Epithelial cell of prostate (primary cell): ENCODE data around the gene CCDC40.

Experiments used
- DNase-seq: peaks from one replicate; pipeline ENCODE4 v3.0.0-alpha.2; 2011; ENCODE audit warnings: low read depth, low spot score
- H3K27ac ChIP-seq: fragments of 450-650 bp; 2 replicates; pipeline ENCODE4 v1.5.1; 2017; ENCODE audit warnings: mild to moderate bottlenecking

CCDC40 gene

DNA sequence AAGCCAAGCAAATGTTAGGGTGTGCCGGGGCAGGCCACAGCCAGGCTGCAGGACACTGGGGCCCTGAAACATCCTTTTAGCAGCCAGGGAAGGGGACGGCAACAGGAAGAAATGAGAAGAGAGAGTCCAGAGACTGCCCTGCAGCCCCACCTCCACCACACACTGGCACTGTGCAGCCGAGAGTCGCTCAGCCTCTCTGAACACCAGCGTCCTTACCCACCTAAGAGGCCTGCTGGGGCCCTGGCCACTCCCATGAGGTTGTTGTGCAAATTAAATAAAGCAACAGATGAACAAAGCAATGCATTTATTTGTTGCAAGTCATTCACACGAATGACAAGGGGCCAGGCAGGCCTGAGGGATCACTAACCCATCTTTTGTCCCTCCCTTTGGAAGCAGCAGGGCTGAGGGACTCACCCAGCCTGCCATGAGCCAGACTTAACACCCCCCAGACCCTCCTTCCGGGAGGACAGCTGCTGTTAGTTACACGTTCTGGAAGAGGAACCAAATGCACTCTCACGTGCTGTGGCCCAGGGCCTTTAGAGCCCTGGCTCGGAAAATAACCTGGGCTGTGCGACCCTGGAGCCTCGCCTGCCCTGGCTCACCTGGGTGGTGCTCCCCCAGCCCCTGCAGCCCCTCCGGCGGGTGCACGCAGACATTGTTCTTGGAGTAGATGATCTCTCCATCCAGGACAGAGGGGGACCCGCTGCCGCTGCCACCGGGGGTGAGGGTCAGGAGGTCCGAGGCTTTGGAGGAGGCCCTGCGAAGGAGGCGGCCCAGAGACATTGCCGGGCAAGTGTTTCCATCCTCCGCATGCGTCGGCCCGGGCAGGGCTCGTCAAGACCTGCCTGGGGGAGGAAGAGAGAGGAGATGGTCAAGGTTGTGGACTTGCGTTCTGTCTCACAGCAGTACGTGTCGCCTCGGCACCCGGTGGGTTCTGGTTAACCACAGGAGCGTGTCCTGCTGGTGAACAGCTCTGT, 23.4 kb upstream of the CCDC40 start:
- no peak overlapping the region for H3K27ac ChIP-seq
- DNase-seq = no peak

GRCh38 chr17:80017226-80018010, 19.0 kb upstream of the CCDC40 start:
- no peak for DNase-seq

GRCh38 chr17:80018917-80019651, 17.4 kb upstream of the CCDC40 start:
- H3K27ac ChIP-seq = no peak overlapping the region
- no peak for DNase-seq

More at GRCh38 chr17:80017226-80018010, 19.0 kb upstream of the CCDC40 start:
- H3K27ac ChIP-seq = no peak overlapping the region

GRCh38 chr17:80021600-80021999, 14.8 kb upstream of the CCDC40 start:
- no peak for DNase-seq
- no peak overlapping the region for H3K27ac ChIP-seq

- DNase-seq = no peak
- H3K27ac ChIP-seq = no peak overlapping the region
Observed at GRCh38 chr17:80023481-80024205, 12.8 kb upstream of the CCDC40 start.

DNA sequence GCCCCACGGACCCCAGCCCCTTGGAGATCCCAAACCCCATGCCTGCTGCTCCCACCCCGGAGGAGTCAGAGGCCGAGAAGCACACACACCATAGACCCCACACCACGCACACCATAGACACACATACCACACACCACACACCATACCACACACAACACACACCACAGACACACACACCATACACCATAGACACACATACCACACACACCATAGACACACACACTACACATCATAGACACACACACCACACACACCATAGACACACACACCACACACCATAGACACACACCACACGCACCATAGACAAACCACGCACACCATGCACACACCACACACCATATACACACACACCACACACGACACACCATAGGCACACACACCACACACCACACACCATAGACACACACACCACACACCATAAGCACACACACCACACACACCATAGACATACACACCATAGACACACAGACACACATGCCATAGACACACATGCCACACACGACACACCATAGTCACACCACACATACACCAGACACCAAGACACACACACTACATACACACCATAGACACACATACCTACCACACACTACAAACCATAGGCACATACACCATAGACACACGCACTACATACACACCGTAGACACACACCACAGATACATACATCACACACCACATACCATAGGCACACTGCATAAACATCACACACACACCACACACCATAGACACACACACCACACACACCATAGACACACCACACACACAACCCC, 12.1 kb upstream of the CCDC40 start:
- DNase-seq = no peak
- H3K27ac ChIP-seq = no peak overlapping the region

GRCh38 chr17:80025140-80025539, 11.3 kb upstream of the CCDC40 start:
- DNase-seq = peak; percentile 39
- no peak overlapping the region for H3K27ac ChIP-seq

DNA sequence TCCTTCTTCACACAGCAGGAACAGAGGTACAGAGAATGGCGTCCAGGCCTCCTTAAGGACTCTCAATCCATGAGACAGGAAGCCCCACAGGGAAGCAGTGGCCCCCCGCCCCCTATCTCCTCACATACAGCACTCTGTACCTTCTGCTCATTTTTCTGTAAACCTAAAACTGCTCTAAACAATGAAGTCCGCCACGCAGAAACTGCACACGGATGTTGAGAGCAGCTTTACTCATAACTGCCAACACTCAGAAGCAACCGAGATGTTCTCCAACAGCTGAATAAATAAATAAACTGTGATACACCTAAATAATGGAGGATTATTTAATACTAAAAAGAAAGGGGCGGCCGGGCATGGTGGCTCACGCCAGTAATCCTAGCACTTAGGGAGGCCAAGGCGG, 10.6 kb upstream of the CCDC40 start:
- no peak overlapping the region for H3K27ac ChIP-seq
- no peak for DNase-seq

- DNase-seq = no peak
- no peak overlapping the region for H3K27ac ChIP-seq
Observed at GRCh38 chr17:80026359-80027042, 9.9 kb upstream of the CCDC40 start.

GRCh38 chr17:80027043-80027435, 9.4 kb upstream of the CCDC40 start:
- no peak overlapping the region for H3K27ac ChIP-seq
- no peak for DNase-seq

DNA sequence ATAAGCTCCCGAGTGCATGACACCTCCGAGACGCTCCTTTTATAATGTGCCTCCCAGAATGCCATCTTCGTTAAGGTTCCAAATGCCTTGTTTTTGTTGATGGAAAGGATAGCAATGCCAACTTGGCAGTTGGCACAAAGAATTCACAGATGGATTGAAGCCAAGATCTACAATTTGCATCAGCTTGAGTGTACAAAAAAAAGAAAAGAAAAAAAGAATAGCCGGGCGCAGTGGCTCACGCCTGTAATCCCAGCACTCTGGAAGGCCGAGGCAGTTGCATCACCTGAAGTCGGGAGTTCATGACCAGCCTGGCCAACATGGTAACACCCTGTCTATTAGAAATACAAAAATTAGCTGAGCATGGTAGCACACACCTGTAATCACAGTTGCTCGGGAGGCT, 8.4 kb upstream of the CCDC40 start:
- DNase-seq = no peak
- no peak overlapping the region for H3K27ac ChIP-seq

GRCh38 chr17:80029258-80029974, 7.0 kb upstream of the CCDC40 start:
- DNase-seq = no peak

GRCh38 chr17:80030730-80031410, 5.6 kb upstream of the CCDC40 start:
- peak; percentile 33 for DNase-seq
- H3K27ac ChIP-seq = no peak overlapping the region

More at GRCh38 chr17:80029258-80029974, 7.0 kb upstream of the CCDC40 start:
- no peak overlapping the region for H3K27ac ChIP-seq

DNA sequence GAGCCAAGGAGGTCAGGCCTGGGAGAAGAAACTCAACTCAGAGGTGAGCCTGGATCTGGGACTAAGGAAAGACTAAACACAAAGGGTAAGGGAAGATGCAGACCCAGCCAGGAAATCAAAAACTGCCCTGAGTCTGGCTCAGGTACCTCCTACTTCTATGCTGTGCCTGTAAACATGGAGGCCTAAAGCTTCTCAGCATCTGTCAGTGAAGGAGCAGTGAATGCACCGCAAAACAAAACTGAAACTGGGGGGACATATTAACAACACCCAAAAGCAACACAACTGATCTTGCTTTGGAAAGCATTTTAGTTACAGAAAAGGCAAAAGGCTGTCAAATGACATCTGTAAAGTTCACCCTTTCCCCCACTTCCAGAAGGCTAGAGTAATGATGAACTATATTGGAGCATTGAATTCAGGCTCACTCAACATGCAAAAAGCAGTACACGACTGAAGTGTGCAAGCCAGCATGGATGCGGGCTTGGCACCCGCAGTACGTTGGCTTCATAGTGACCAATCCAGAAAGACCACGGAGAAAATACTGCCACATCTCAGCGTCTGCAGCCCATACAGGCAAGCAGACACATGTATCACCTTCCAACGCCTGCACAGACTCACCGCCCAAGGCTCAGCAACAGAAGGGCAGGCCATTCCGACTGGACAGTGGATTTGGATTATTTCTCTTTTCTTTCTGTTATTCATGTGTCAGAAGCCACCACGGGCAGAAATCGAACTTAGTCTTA, 4.6 kb upstream of the CCDC40 start:
- no peak overlapping the region for H3K27ac ChIP-seq
- no peak for DNase-seq

GRCh38 chr17:80032614-80033171, 3.7 kb upstream of the CCDC40 start:
- no peak overlapping the region for H3K27ac ChIP-seq
- no peak for DNase-seq

DNA sequence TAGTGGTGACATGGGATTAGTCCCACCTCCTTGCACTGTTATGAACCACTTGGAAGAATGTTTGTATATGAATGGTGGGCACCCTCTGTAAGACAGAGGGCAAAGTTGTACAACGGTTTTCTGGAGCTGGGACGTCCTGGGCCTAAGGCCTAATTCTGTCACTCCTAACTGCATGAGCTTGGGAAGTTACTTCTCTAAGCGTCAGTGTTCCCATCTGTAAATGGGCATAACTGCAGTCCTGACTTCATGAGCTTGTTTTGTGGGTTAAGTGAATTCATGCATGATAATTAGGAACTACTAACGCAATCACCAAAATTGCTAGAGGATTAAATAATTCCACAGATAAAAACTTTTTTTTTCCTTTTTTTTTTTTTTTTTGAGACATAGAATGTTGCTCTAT, 2.6 kb upstream of the CCDC40 start:
- no peak overlapping the region for H3K27ac ChIP-seq
- no peak for DNase-seq
